OCI-LY7 (cell line): ENCODE results near the gene VPS50.

Source experiments
- EZH2phosphoT487 ChIP-seq: fragments of 200-600 bp; sonication (generic); IDR thresholded peaks from 2 replicates; pipeline ENCODE4 v1.6.1; 2018; ENCODE audit warnings: low read depth, borderline replicate concordance, mild to moderate bottlenecking, mixed run types, antibody characterized with exemption, low read length, moderate library complexity, mixed read lengths
- TF ChIP-seq, protein P1 (sequence below): fragments of 200-600 bp; sonication (generic); conservative IDR thresholded peaks from 2 replicates; pipeline ENCODE4 v1.5.1; 2014; ENCODE audit warnings: mild to moderate bottlenecking, antibody characterized with exemption, low read length, moderate library complexity, mixed read lengths

DNA sequence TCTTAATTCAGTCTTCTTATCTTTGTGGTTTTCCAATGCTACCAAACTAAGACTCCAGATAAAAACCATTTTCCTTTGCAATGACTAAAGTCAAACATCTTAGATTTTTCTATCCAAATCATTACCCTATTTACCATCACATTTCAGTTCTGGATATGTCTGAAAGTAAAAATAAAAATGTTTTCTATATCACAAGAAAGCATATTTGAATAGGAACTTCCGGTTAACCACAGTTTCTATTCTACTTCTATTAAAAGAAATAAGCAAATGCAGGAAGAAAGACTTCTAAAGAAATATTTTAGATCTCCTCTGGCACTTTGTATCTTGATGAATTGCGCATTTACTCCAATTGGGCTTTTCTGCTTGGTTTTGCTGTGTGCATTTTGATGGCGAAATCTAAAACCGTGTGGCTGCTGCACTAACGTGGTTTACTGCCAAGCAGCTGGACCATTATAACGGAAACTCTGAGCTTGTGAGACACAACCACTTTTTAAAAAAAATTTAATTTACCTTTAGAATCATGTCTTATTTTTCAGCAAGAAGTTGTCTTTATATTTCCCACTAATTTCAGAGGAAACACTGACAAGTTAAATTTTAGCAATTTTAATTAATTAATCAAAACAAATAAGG is 146.1 kb downstream of the VPS50 start:
- TF ChIP-seq, protein P1, sequence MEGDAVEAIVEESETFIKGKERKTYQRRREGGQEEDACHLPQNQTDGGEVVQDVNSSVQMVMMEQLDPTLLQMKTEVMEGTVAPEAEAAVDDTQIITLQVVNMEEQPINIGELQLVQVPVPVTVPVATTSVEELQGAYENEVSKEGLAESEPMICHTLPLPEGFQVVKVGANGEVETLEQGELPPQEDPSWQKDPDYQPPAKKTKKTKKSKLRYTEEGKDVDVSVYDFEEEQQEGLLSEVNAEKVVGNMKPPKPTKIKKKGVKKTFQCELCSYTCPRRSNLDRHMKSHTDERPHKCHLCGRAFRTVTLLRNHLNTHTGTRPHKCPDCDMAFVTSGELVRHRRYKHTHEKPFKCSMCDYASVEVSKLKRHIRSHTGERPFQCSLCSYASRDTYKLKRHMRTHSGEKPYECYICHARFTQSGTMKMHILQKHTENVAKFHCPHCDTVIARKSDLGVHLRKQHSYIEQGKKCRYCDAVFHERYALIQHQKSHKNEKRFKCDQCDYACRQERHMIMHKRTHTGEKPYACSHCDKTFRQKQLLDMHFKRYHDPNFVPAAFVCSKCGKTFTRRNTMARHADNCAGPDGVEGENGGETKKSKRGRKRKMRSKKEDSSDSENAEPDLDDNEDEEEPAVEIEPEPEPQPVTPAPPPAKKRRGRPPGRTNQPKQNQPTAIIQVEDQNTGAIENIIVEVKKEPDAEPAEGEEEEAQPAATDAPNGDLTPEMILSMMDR: no peak
- TF ChIP-seq EZH2phosphoT487: no peak
